ENCODE results near the gene ABCC2.
"Not testable (repeated sequence)": the region's sequence is repeated elsewhere in the genome, so short reads cannot be mapped to it uniquely, and the experiment has no call there.

The ABCC2 gene

DNA sequence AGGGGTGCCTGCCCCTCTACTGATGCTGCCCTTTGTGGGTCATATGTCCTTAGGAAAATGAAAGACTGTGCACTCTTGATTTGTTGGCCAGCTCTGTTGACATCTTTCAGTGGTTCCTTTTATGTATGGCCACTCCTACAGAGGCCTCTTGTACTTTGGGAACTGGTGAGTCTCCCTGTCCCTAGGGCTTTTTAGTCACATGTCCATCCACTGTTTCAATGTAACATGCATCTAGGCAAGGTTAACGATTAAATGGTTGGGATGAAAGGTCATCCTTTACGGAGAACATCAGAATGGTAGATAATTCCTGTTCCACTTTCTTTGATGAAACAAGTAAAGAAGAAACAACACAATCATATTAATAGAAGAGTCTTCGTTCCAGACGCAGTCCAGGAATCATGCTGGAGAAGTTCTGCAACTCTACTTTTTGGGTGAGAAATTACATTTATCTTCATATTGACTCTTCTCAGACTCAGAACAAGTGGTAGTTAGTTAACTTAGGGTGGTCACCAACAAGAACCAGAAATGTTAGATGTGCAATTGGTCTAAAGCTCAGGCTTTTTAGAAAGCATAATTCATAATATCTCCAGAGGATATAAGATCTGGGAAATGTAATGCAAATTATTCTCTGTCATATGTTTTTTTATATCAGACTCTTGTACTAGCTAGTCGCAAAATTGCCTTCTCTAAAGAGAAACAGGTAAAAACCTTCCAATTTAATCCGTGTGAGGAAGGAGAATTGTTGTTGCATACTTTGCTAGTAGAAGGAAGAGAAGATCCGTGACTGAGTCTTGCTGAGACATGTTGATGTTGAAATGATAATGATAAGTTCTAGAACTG lies at the start of gene ABCC2:
Gene ABCC2 (plus strand): TSS at position 194 of the 840 bp plus-strand sequence. CDS start 205 bp downstream, at position 399.
- in situ Hi-C loops (cut with HindIII; ENCODE audit: low pct_unique_long_range_greater_than_20kb, low sequenced_read_pairs), result no loop called here
- DNase-seq (ENCODE audit: low read depth in 1 of 2, low spot score in 1 of 2), result no peak
- no peak for TF ChIP-seq JUND (IDR thresholded peaks at IDR 0.05; ENCODE audit: low read depth)

- peak in 1 of 2 experiments; percentile 52 for DNase-seq (ENCODE audit: low read depth in 1 of 2, low spot score in 1 of 2)
- no peak for TF ChIP-seq JUND (IDR thresholded peaks at IDR 0.05; ENCODE audit: low read depth)
- in situ Hi-C loops (cut with HindIII; ENCODE audit: low pct_unique_long_range_greater_than_20kb, low sequenced_read_pairs), result no loop called here
Observed at GRCh38 chr10:99733366-99733765, 49.1 kb upstream of the ABCC2 start.

- in situ Hi-C loops (cut with HindIII; ENCODE audit: low pct_unique_long_range_greater_than_20kb, low sequenced_read_pairs), result not testable (repeated sequence)
Observed at GRCh38 chr10:99734111-99734510, 48.3 kb upstream of the ABCC2 start.

DNA sequence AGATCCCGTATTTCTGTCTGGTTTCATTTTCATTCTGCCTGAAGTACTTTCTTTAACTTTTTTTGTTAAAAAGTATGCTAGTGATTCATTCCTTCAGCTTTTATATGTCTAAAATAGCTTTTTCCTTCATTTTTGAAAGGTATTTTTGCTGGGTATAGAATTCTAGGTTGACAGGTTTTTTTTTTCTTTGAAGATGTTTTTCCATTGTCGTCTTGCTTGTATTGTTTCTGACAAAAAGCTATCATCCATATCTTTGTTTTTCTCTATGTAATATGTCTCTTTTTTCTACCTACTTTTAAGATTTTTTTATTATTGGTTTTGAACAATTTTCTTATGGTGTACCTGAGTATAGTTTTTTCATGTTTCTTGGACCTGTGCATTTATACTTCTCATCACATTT lies 42.2 kb upstream of the ABCC2 start:
- no peak for TF ChIP-seq JUND (IDR thresholded peaks at IDR 0.05; ENCODE audit: low read depth)
- in situ Hi-C loops (cut with HindIII; ENCODE audit: low pct_unique_long_range_greater_than_20kb, low sequenced_read_pairs), result no loop called here
- no peak for DNase-seq (ENCODE audit: low read depth in 1 of 2, low spot score in 1 of 2)

More at GRCh38 chr10:99734111-99734510, 48.3 kb upstream of the ABCC2 start:
- not testable (repeated sequence) for DNase-seq (ENCODE audit: low read depth in 1 of 2, low spot score in 1 of 2)

- TF ChIP-seq JUND (IDR thresholded peaks at IDR 0.05; ENCODE audit: low read depth), result no peak
- no peak for DNase-seq (ENCODE audit: low read depth in 1 of 2, low spot score in 1 of 2)
- in situ Hi-C loops (cut with HindIII; ENCODE audit: low pct_unique_long_range_greater_than_20kb, low sequenced_read_pairs), result no loop called here
Observed at GRCh38 chr10:99740933-99741559, 41.4 kb upstream of the ABCC2 start.

GRCh38 chr10:99742254-99742653 lies 40.2 kb upstream of the ABCC2 start:
- no peak for DNase-seq (ENCODE audit: low read depth in 1 of 2, low spot score in 1 of 2)
- TF ChIP-seq JUND (IDR thresholded peaks at IDR 0.05; ENCODE audit: low read depth), result no peak
- in situ Hi-C loops (cut with HindIII; ENCODE audit: low pct_unique_long_range_greater_than_20kb, low sequenced_read_pairs), result no loop called here

GRCh38 chr10:99742701-99743100 lies 39.7 kb upstream of the ABCC2 start:
- no peak for TF ChIP-seq JUND (IDR thresholded peaks at IDR 0.05; ENCODE audit: low read depth)
- no peak for DNase-seq (ENCODE audit: low read depth in 1 of 2, low spot score in 1 of 2)
- in situ Hi-C loops (cut with HindIII; ENCODE audit: low pct_unique_long_range_greater_than_20kb, low sequenced_read_pairs), result no loop called here

DNA sequence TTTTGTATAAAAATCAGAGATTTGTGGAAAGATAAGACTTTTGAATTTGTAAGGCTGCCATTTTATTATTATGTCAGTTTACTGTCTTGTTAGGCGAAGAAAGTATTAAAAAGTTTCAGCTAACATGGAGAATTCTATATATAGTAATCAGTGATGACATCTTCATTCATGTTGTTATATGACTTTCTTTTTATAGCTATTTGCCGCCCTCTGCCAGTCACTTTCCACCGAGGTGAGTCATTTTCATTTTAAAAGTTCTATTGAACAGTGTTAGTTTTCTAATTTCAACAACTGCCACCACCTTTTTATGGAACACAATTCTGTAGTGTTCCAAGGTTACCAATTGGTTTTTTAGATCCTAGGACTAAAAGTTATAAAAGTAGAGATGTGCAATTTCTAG lies 38.6 kb upstream of the ABCC2 start:
- TF ChIP-seq JUND (IDR thresholded peaks at IDR 0.05; ENCODE audit: low read depth), result no peak
- in situ Hi-C loops (cut with HindIII; ENCODE audit: low pct_unique_long_range_greater_than_20kb, low sequenced_read_pairs), result no loop called here
- DNase-seq (ENCODE audit: low read depth in 1 of 2, low spot score in 1 of 2), result no peak

DNA sequence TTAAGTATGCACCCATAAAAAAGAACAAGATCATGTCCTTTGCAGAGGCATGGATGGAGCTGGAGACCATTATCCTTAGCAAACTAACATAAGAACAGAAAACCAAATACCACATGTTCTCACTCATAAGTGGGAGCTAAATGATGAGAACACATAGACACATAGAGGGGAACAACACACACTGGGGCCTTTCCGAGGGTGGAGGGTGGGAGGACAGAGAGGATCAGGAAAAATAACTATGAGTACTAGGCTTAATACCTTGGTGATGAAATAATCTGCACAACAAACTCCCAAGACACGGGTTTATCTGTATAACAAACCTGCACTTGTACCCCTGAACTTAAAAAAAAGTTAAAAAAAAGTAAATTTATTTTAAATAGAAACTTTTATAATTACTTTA lies 36.3 kb upstream of the ABCC2 start:
- DNase-seq (ENCODE audit: low read depth in 1 of 2, low spot score in 1 of 2); in situ Hi-C loops (cut with HindIII; ENCODE audit: low pct_unique_long_range_greater_than_20kb, low sequenced_read_pairs): not testable (repeated sequence)

DNA sequence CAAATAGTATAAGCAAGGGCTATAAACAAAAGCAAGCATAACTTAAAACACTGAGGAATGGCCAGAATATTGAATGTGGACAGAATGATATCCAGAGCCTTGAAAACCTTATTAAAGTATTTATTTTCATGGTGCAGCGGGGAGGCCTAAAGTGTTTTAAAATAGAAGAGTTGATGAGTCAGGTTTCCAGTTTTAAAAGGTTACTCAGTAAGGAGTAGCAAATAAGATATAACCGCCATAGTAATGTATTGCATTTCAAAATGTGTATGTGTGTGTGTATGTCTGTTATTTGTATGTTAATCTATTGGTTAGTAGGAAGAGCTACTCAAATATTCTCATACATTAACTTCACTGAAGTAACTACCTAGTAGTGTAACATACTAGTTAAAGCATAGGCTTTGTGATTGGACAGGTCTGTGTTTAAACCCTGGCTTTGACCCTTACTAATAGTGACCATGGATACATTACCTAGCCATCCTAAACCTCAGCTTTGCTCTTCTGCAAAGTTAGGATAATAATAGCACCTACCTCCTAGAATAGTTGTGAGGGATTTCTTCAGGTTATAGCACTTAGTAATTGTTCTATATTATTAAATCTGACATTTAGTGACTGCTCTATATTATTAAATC lies 33.5 kb upstream of the ABCC2 start:
- in situ Hi-C loops (cut with HindIII; ENCODE audit: low pct_unique_long_range_greater_than_20kb, low sequenced_read_pairs), result no loop called here
- no peak for DNase-seq (ENCODE audit: low read depth in 1 of 2, low spot score in 1 of 2)
- TF ChIP-seq JUND (IDR thresholded peaks at IDR 0.05; ENCODE audit: low read depth), result no peak

DNA sequence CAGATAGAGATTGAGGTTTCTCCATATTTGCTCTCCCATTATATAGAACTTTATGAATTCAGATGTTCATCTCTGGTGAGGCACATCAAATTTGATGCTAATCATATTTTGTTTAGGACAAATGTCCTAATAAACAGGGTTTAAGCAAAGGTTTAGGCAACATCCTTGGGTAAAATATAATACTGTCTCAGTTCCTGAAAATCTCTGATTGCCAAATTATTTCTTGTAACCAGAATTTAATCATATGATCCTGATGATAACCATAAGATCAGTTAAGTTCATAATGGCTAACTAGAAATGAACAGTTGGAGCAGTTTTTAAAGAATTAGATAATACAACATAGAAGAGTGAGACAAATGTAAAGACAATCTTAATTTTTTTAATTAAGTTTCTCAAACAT lies 31.8 kb upstream of the ABCC2 start:
- in situ Hi-C loops (cut with HindIII; ENCODE audit: low pct_unique_long_range_greater_than_20kb, low sequenced_read_pairs), result no loop called here
- no peak for DNase-seq (ENCODE audit: low read depth in 1 of 2, low spot score in 1 of 2)
- TF ChIP-seq JUND (IDR thresholded peaks at IDR 0.05; ENCODE audit: low read depth), result peak; percentile 13; the same call in 1 of the 2 replicates

DNA sequence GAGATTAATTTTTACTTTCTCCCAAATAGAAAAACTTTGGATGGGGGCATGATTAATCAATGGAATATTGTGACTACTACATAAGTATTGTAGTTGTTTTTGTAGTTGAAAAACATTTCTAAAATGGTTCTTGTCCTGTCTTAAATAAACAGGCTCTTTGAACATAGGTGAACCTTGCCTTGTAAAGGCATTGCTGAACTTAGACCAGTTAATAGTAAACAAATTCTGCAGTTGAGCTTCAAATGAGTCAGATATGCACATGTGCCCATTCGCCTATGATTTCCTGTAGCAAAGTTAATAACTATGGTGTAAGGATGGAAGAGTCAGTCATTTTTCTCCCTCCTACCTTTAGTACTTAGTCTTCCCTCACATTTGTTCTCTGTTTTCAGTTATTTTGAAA lies 27.8 kb upstream of the ABCC2 start:
- no peak for DNase-seq (ENCODE audit: low read depth in 1 of 2, low spot score in 1 of 2)
- in situ Hi-C loops (cut with HindIII; ENCODE audit: low pct_unique_long_range_greater_than_20kb, low sequenced_read_pairs), result no loop called here
- no peak for TF ChIP-seq JUND (IDR thresholded peaks at IDR 0.05; ENCODE audit: low read depth)

GRCh38 chr10:99756159-99756558 lies 26.3 kb upstream of the ABCC2 start:
- TF ChIP-seq JUND (IDR thresholded peaks at IDR 0.05; ENCODE audit: low read depth), result no peak
- in situ Hi-C loops (cut with HindIII; ENCODE audit: low pct_unique_long_range_greater_than_20kb, low sequenced_read_pairs), result no loop called here
- DNase-seq (ENCODE audit: low read depth in 1 of 2, low spot score in 1 of 2), result no peak

All from T47D (cell line).